Stimulated activated naive CD8-positive, alpha-beta T cell treated with anti-CD3 and anti-CD28 coated beads, Interleukin-15, Interleukin-2, amounts not matched to agents 100 ng/mL and 50 ng/mL, for 24 hours (primary cell): ENCODE data around the gene G6PC1.
"Not testable (repeated sequence)": the region's sequence is repeated elsewhere in the genome, so short reads cannot be mapped to it uniquely, and the experiment has no call there.

Experiments
- H3K27ac Mint-ChIP-seq: one replicate; pipeline ENCODE4 v1.8.0; 2021; ENCODE audit warnings: mild to moderate bottlenecking, mixed read lengths
- H3K27me3 Mint-ChIP-seq: one replicate; pipeline ENCODE4 v1.8.0; 2021; ENCODE audit warnings: mixed read lengths
- H3K36me3 Mint-ChIP-seq: one replicate; pipeline ENCODE4 v1.8.0; 2021; ENCODE audit warnings: low read depth, mixed read lengths
- H3K4me1 Mint-ChIP-seq: one replicate; pipeline ENCODE4 v1.8.0; 2021; ENCODE audit warnings: low read depth, mixed read lengths
- H3K4me3 Mint-ChIP-seq: one replicate; pipeline ENCODE4 v1.8.0; 2021; ENCODE audit warnings: mild to moderate bottlenecking, mixed read lengths
- H3K9me3 Mint-ChIP-seq: one replicate; pipeline ENCODE4 v1.8.0; 2021; ENCODE audit warnings: mixed read lengths

Gene G6PC1

DNA sequence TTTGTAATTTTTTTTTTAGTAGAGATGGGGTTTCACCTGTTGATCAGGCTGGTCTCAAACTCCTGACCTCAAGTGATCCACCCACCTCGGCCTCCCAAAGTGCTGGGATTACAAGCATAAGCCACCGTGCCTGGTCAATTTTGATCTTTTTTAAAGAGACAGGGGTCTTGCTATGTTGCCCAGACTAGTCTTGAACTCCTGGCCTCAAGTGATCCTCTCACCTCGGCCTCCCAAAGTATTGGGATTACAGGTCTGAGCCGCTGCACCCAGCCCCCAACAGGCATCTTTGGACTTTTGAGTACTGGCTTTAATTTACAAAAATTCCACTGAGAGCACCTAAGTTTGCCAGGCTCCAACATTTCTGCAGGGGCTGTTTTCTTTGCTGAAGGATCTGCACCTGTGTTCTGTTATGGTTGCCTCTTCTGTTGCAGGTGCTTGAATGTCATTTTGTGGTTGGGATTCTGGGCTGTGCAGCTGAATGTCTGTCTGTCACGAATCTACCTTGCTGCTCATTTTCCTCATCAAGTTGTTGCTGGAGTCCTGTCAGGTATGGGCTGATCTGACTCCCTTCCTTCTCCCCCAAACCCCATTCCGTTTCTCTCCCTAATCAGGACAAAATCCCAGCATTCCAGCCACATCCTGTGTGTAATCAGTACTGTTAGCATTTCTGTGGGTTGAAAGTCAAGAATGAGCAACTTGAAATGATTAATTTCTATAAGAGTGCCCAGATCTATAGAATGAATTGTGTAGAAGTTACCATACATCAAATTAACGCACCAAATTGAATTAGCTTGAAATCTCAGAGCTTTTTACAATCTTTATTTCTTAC is 8.5 kb downstream of the G6PC1 start:
- H3K4me3 Mint-ChIP-seq: no peak overlapping the region
- no peaks in the 10 kb centered on the region for H3K9me3 Mint-ChIP-seq
- H3K27ac Mint-ChIP-seq: no peak overlapping the region
- H3K36me3 Mint-ChIP-seq: no peaks in the 10 kb centered on the region
- peaks cover 13% of the 10 kb centered on the region for H3K27me3 Mint-ChIP-seq
- H3K4me1 Mint-ChIP-seq: no peaks in the 10 kb centered on the region

DNA sequence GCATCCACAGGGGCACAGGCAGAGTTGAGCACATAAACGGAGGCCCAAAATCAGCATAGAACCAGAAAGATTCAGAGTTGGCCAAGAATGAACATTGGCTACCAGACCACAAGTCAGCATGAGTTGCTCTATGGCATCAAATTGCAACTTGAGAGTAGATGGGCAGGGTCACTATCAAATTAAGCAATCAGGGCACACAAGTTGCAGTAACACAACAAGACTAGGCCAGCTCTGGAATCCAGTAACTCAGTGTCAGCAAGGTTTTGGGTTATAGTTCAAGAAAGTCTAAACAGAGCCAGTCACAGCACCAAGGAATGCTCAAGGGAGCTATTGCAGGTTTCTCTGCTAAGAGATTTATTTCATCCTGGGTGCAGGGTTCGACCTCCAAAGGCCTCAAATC is 12.9 kb downstream of the G6PC1 start:
- no peaks in the 10 kb centered on the region for H3K4me1 Mint-ChIP-seq
- H3K27me3 Mint-ChIP-seq: peaks cover 9% of the 10 kb centered on the region
- no peaks in the 10 kb centered on the region for H3K36me3 Mint-ChIP-seq
- H3K27ac Mint-ChIP-seq: no peak overlapping the region
- no peaks in the 10 kb centered on the region for H3K9me3 Mint-ChIP-seq
- H3K4me3 Mint-ChIP-seq: no peak overlapping the region

DNA sequence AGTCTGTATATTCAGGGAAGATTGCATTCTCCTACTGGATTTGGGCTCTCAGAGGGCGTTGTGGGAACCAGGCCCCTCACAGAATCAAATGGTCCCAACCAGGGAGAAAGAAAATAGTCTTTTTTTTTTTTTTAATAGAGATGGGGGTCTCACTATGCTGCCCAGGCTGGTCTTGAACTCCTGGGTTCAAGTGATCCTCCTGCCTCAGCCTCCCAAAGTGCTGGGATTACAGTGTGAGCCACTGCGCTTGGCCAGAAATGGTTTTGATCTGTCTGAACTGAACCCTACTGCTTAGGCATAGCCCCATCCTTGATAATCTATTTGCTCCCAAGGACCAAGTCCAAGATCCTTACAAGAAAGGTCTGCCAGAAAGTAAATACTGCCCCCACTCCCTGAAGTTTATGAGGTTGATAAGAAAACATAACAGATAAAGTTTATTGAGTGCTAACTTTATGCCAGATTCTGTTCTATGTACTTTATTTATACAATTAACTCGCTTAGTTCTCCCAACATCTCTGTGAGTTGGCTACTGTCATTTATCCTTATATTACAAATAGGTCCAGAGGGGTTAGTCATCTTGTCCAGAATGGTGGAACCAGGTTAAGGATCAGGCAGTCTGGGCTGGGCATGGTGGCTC is 13.5 kb downstream of the G6PC1 start:
- no peaks in the 10 kb centered on the region for H3K36me3 Mint-ChIP-seq
- H3K27ac Mint-ChIP-seq: no peak overlapping the region
- H3K27me3 Mint-ChIP-seq: peaks cover 9% of the 10 kb centered on the region
- H3K4me3 Mint-ChIP-seq: no peak overlapping the region
- no peaks in the 10 kb centered on the region for H3K9me3 Mint-ChIP-seq
- H3K4me1 Mint-ChIP-seq: no peaks in the 10 kb centered on the region

DNA sequence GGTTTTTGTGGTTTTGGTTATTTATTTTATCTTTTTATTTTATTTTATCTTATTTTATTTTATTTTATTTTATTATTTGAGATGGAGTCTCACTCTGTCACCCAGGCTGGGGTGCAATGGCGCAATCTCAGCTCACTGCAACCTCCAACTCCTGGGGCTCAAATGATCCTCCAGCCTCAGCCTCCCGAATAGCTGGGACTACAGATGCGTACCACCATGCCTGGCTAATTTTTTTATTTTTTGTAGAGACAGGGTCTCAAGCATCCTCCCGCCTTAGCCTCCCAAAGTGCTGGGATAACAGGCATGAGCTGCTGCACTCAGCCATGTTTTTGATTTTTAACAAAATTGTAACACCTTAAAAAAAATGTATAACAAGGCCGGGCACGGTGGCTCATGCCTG is 14.7 kb downstream of the G6PC1 start:
- not testable (repeated sequence) for H3K4me3 Mint-ChIP-seq, H3K4me1 Mint-ChIP-seq, H3K36me3 Mint-ChIP-seq, H3K9me3 Mint-ChIP-seq, H3K27ac Mint-ChIP-seq, H3K27me3 Mint-ChIP-seq

DNA sequence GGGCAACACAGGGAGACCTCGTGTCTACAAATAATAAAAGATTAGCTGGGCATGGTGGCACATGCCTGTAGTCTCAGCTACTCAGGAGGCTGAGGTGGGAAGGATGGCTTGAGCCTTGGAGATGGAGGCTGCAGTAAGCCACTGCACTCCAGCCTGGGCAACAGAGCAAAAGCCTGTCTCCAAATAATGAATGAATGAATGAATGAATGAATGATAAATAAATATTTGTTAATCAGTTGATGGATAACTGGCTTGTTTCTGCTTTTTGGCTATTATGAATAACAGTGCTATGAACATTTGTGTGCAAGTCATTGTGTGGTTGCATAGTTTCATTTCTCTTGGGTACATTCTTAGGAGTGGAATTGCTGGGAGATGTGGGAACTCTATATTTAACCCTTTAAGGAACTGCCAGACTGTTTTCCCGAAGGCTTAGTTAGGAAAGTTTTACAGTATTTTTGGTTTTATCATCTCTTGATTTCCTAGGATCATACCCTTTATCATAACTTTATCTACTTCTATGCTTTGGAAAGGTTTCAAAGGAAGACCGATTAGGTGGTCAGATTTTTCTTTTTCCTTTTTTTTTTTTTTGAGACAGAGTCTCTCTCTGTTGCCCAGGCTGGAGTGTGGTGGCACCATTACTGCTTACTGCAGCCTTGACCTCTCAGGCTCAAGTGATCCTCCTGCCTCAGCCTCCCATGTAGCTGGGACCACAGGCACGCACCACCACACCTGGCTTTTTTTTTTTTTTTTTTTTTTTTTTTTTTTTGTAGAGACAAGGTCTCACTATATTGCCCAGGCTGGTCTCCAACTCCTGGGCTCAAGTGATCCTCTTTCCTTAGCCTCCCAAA is 16.0 kb downstream of the G6PC1 start:
- H3K27ac Mint-ChIP-seq, H3K27me3 Mint-ChIP-seq: not testable (repeated sequence)

DNA sequence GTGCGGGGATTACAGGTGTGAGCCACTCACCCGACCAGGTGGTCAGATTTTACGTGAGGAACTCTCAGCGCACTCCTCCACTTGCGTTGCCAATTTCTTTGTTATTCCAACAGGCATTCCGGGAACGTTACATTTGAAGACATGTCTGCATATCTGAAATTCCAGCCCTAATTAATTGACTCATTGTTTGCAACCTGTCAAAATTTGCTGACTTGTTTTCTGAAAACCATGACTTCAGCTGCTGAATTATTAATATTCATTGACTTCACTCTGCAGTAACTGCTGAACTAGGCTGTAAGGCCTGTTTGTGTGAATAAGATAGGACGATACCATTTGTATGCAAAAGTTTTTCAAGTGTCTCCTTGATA is 16.6 kb downstream of the G6PC1 start:
- H3K27ac Mint-ChIP-seq: no peak overlapping the region
- no peaks in the 10 kb centered on the region for H3K36me3 Mint-ChIP-seq
- no peak overlapping the region for H3K4me3 Mint-ChIP-seq
- H3K27me3 Mint-ChIP-seq: peaks cover 11% of the 10 kb centered on the region
- H3K9me3 Mint-ChIP-seq: no peaks in the 10 kb centered on the region
- no peaks in the 10 kb centered on the region for H3K4me1 Mint-ChIP-seq

More for the DNA sequence above, 16.0 kb downstream of the G6PC1 start:
- H3K4me1 Mint-ChIP-seq, H3K9me3 Mint-ChIP-seq, H3K36me3 Mint-ChIP-seq, H3K4me3 Mint-ChIP-seq: not testable (repeated sequence)

DNA sequence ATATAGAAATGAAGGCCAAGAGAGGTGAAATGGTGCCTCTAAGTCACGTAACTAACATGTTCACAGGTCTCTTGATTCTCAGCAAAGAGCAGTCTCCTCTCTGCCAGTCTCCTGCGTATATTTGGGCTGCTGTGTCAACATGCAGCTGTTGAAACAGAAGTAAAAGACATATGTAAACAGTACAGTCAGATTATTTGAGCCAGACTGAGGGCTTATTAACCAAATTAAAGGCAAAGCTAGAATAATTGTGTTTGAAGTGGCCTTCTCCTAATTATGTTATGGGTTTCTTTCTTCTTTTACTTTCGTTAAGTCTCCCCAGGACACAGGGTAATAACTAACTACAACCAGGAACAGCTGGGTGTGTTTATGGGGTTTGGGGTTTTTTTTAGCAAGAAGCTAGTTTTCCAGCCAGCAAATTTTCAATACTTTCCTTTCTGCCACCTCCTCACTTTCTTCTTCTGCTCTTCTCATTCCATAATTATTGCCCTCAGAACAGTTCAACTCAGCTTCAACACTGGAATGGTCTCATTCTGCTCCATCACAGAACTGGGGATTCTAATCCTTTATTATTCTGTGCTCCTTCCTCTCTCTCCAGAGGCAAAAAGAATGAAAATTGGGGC is 18.4 kb downstream of the G6PC1 start:
- Mint-ChIP-seq H3K27me3 (peaks cover 12% of the 10 kb centered on the region), H3K9me3 (no peaks in the 10 kb centered on the region), H3K4me1 (no peaks in the 10 kb centered on the region), H3K4me3 (no peak overlapping the region), H3K36me3 (no peaks in the 10 kb centered on the region), H3K27ac (no peak overlapping the region)

DNA sequence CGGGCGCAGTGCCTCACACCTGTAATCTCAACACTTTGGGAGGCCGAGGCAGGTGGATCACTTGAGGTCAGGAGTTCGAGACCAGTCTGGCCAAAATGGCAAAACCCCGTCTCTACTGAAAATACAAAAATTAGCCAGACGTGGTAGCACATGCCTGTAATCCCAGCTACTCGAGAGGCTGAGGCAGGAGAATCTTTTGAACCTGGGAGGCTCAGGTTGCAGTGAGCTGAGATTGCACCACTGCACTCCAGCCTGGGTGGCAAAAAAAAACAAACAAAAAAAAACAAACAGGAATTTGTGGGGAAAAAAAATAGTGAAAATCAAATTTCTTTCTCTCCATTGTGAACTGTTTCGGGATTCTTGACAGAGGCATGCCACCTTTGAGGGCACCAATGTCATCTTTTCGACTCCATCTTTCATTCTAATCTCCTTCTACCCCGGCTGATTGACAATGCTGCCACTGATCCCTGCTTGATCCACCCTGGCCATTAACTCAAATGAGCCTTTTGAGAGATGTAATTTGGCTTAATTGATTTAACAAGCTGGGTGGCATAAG is 19.0 kb downstream of the G6PC1 start:
- H3K27me3 Mint-ChIP-seq: peaks cover 12% of the 10 kb centered on the region
- not testable (repeated sequence) for H3K36me3 Mint-ChIP-seq, H3K4me3 Mint-ChIP-seq, H3K9me3 Mint-ChIP-seq, H3K27ac Mint-ChIP-seq, H3K4me1 Mint-ChIP-seq

DNA sequence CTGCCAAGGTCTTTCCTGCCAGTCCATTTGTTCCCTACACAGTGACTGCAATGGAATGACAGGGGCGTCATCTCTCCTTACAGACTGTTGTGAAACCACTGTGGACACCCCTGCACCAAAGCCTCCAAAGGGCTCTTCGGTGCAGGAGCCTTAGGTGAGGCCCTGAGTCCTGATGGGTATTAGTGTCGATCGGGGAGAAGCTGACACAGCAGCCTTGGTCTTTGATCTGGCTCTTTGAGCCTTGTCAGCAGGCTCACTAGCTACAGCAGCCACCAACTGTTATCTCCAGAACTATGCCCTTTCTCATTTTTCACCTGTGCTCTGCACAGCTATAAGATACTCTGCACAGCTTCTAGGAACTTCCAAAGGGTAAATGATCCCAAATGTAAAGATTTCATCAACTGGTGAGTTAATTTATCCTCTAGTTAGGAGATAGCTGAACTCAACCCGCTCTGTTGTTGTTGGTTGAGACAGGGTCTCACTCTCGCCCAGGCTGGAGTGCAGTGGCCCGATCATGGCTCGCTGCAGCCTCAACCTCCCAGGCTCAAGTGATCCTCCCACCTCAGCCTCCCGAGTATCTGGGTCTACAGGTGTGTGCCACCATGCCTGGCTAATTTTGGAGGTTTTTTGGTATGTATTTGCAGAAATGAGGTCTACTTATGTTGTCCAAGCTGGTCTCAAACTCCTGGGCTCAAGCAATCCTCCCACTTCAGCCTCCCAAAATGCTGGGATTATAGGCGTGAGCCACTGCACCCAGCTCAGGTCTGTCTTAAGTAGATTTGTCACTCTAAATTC is 19.7 kb downstream of the G6PC1 start:
- H3K27me3 Mint-ChIP-seq: peaks cover 12% of the 10 kb centered on the region
- no peaks in the 10 kb centered on the region for H3K9me3 Mint-ChIP-seq
- no peaks in the 10 kb centered on the region for H3K36me3 Mint-ChIP-seq
- H3K27ac Mint-ChIP-seq: no peak overlapping the region
- H3K4me1 Mint-ChIP-seq: peaks cover 3% of the 10 kb centered on the region
- H3K4me3 Mint-ChIP-seq: no peak overlapping the region

DNA sequence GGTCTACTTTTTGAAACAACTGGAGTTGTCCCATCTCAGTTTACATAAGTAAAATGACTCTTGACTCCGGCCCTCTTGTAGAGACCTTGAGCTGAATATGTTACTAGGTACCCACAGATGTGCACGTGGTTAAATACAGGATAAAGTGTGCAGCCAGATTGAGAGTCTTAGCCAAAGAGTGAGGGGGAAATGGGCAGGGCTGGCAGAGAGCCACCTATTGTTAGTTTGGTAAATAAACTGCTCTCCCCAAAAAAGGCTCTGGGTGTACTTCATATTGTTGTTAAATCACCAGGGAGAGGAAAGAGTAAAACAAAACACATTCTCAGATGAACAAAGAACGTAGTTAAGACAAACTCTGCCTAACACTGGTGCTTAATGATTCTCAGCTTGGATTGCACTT is 20.3 kb downstream of the G6PC1 start:
- Mint-ChIP-seq H3K36me3 (no peaks in the 10 kb centered on the region), H3K27me3 (peaks cover 12% of the 10 kb centered on the region), H3K27ac (no peak overlapping the region), H3K9me3 (no peaks in the 10 kb centered on the region), H3K4me3 (no peak overlapping the region), H3K4me1 (peaks cover 3% of the 10 kb centered on the region)

DNA sequence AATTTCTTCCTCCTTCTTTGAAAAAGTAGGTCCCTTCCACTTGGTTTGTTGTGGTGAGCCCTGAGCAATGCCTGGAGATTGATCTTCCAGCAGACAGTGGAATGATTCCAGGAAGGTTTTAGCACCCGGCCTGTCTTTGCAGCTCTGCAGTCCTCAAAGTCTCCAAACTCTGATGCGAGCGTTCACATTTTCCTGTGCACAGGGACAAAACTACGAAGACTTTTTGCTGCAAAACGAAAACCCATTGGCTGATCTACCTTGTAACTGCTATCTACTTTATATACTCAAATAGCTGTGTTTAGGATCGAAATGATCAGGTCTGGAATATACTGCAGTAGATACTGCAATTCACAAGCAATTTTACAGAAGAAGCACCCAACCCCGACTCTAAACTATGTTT is 21.7 kb downstream of the G6PC1 start:
- H3K27ac Mint-ChIP-seq: no peak overlapping the region
- no peaks in the 10 kb centered on the region for H3K9me3 Mint-ChIP-seq
- H3K27me3 Mint-ChIP-seq: peaks cover 14% of the 10 kb centered on the region
- peaks cover 3% of the 10 kb centered on the region for H3K4me1 Mint-ChIP-seq
- no peaks in the 10 kb centered on the region for H3K36me3 Mint-ChIP-seq
- no peak overlapping the region for H3K4me3 Mint-ChIP-seq

DNA sequence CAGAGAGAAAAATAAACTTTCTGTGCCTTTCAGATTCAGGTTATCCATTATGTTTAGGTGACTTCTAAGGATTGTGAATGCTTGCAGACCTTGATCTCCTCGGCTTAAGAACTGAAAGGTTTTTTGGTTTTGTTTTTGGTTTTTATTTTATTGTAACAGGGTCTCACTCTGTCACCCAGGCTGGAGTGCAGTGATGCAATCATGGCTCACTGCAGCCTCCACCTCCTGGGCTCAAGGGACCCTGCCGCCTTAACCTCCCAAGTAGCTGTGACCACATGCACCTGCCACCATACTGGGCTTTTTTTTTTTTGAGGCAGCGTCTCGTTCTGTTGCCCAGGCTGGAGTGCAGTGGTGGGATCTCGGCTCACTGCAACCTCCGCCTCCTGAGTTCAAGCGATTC is 22.9 kb downstream of the G6PC1 start:
- not testable (repeated sequence) for H3K36me3 Mint-ChIP-seq

DNA sequence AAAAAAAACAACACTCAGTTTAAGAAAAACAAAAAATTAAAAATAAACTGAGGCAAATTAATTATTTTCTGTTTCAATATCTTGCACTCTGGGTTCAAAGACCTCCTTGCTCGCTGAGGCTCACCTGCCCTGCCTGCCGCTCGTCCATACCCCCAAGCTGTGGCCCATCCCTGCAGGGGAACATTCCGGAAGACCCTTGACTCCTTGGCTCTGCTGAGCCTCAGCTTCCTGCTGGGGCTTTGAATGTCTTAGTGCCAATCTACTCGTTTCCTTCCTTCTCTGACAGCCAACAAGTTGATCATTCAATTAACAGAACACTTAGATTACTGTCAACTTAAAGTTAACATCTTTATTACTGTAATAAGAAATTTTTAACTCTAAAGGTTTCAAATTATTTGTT is 24.3 kb downstream of the G6PC1 start:
- Mint-ChIP-seq H3K4me3 (no peak overlapping the region), H3K9me3 (no peaks in the 10 kb centered on the region), H3K27ac (no peak overlapping the region), H3K36me3 (no peaks in the 10 kb centered on the region), H3K4me1 (peaks cover 14% of the 10 kb centered on the region), H3K27me3 (peaks cover 14% of the 10 kb centered on the region)

More for the DNA sequence above, 22.9 kb downstream of the G6PC1 start:
- not testable (repeated sequence) for H3K4me1 Mint-ChIP-seq, H3K27ac Mint-ChIP-seq, H3K9me3 Mint-ChIP-seq, H3K4me3 Mint-ChIP-seq
- peaks cover 14% of the 10 kb centered on the region for H3K27me3 Mint-ChIP-seq
